ENCODE measurements around the gene RXRA. TPM values are rescaled to one million over a fixed set of nuclear protein-coding genes. Genes with fewer than 3 reads are reported as not detected.

The RXRA gene
- polyA plus RNA-seq, 1 donor from 2014 or later, result 2.7 TPM

- no peaks in the 10 kb centered on the region for H3K27me3 ChIP-seq (ENCODE audit: insufficient read depth, low read depth, low read length)
- no peaks in the 10 kb centered on the region for H3K9me3 ChIP-seq (ENCODE audit: low read length)
- H3K27ac ChIP-seq (ENCODE audit: low read length), result no peak overlapping the region
- no peak overlapping the region for H2AFZ ChIP-seq (ENCODE audit: low read depth, low read length)
- no peaks in the 10 kb centered on the region for H3K36me3 ChIP-seq (ENCODE audit: insufficient read depth, low read length)
- no peaks in the 10 kb centered on the region for H3F3A ChIP-seq (ENCODE audit: insufficient read depth, low read length, poor library complexity, severe bottlenecking)
- no peak overlapping the region for H3K4me3 ChIP-seq (ENCODE audit: low read length)
- no peak overlapping the region for H3K4me2 ChIP-seq (ENCODE audit: low read length)
- H3K9me2 ChIP-seq (ENCODE audit: insufficient read depth, low read length), result no peaks in the 10 kb centered on the region
- no peaks in the 10 kb centered on the region for H3K79me2 ChIP-seq (replicated peaks; ENCODE audit: insufficient read depth, low read length)
- H4K20me1 ChIP-seq (ENCODE audit: insufficient read depth), result no peaks in the 10 kb centered on the region
- TF ChIP-seq TAF1 (IDR thresholded peaks at IDR 0.05; ENCODE audit: low read depth) (no peak), SMC3 (conservative IDR thresholded peaks at IDR 0.05; ENCODE audit: poor library complexity) (no peak), POLR2AphosphoS5 (IDR thresholded peaks at IDR 0.05) (no peak), MXI1 (conservative IDR thresholded peaks at IDR 0.05; ENCODE audit: poor library complexity, severe bottlenecking) (no peak), RAD21 (conservative IDR thresholded peaks at IDR 0.05) (no peak), EZH2 (IDR thresholded peaks at IDR 0.05; ENCODE audit: borderline replicate concordance, insufficient read depth, low read length, poor library complexity, severe bottlenecking) (no peak), REST (IDR thresholded peaks at IDR 0.05; ENCODE audit: borderline replicate concordance) (no peak), EP300 (conservative IDR thresholded peaks at IDR 0.05; ENCODE audit: poor library complexity, severe bottlenecking) (no peak), CTCF (IDR thresholded peaks at IDR 0.05; ENCODE audit: poor library complexity, severe bottlenecking) (no peak)
- H3K9ac ChIP-seq (ENCODE audit: low read length), result no peak overlapping the region
Measured at GRCh38 chr9:134483361-134484184, 157.3 kb downstream of the RXRA start.

GRCh38 chr9:134484479-134484878, 158.2 kb downstream of the RXRA start:
- H3K4me3 ChIP-seq (ENCODE audit: low read length), result no peak overlapping the region
- H3K36me3 ChIP-seq (ENCODE audit: insufficient read depth, low read length), result no peaks in the 10 kb centered on the region
- H2AFZ ChIP-seq (ENCODE audit: low read depth, low read length), result no peak overlapping the region
- H3K9me2 ChIP-seq (ENCODE audit: insufficient read depth, low read length), result no peaks in the 10 kb centered on the region
- no peaks in the 10 kb centered on the region for H3K9me3 ChIP-seq (ENCODE audit: low read length)
- H3K4me2 ChIP-seq (ENCODE audit: low read length), result no peak overlapping the region
- H4K20me1 ChIP-seq (ENCODE audit: insufficient read depth), result no peaks in the 10 kb centered on the region
- H3K79me2 ChIP-seq (replicated peaks; ENCODE audit: insufficient read depth, low read length), result no peaks in the 10 kb centered on the region
- H3K27ac ChIP-seq (ENCODE audit: low read length), result no peak overlapping the region
- no peak overlapping the region for H3K9ac ChIP-seq (ENCODE audit: low read length)
- no peaks in the 10 kb centered on the region for H3K27me3 ChIP-seq (ENCODE audit: insufficient read depth, low read depth, low read length)
- H3F3A ChIP-seq (ENCODE audit: insufficient read depth, low read length, poor library complexity, severe bottlenecking), result no peaks in the 10 kb centered on the region
- TF ChIP-seq EP300 (conservative IDR thresholded peaks at IDR 0.05; ENCODE audit: poor library complexity, severe bottlenecking) (no peak), REST (IDR thresholded peaks at IDR 0.05; ENCODE audit: borderline replicate concordance) (no peak), SMC3 (conservative IDR thresholded peaks at IDR 0.05; ENCODE audit: poor library complexity) (no peak), EZH2 (IDR thresholded peaks at IDR 0.05; ENCODE audit: borderline replicate concordance, insufficient read depth, low read length, poor library complexity, severe bottlenecking) (no peak), MXI1 (conservative IDR thresholded peaks at IDR 0.05; ENCODE audit: poor library complexity, severe bottlenecking) (no peak), CTCF (IDR thresholded peaks at IDR 0.05; ENCODE audit: poor library complexity, severe bottlenecking) (no peak), TAF1 (IDR thresholded peaks at IDR 0.05; ENCODE audit: low read depth) (no peak), RAD21 (conservative IDR thresholded peaks at IDR 0.05) (no peak)
